HG03139 (cell line): ENCODE measurements around the gene AKAP8L.
"Not testable (repeated sequence)": the region's sequence is repeated elsewhere in the genome, so short reads cannot be mapped to it uniquely, and the experiment has no call there.

Source experiments
- ATAC-seq: cut with Tn5 transposase; IDR thresholded peaks from one replicate; pipeline ENCODE4 v1.9.1; 2021; ENCODE audit not compliant: unreplicated experiment

AKAP8L gene

GRCh38 chr19:15421721-15422260 is 3.0 kb upstream of the AKAP8L start:
- no peak for ATAC-seq

GRCh38 chr19:15421136-15421695 is 2.4 kb upstream of the AKAP8L start:
- no peak for ATAC-seq

GRCh38 chr19:15419413-15420025 is 731 bp upstream of the AKAP8L start:
- no peak for ATAC-seq

- ATAC-seq, result no peak
Observed at GRCh38 chr19:15418231-15418578, 583 bp downstream of the AKAP8L start.

DNA sequence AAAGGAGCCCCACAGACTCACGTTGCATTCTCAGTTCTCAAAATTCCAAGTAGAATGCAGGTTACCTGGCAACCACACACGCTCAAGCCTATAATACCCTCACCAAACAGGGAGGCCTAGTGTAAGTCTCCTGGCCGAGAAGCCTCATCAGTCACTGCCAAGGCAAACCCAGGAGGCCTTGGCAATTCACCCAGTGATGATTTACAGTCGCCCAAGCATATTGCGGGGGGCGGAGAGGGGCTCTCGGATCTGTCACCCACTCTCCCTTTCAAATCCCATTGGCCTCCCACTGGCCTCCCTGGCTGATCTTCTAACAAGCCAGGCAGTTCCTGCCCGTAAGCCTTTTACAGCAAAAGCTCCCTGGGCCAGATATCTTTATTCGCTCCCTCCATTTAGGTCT is 1.1 kb downstream of the AKAP8L start:
- ATAC-seq, result no peak

DNA sequence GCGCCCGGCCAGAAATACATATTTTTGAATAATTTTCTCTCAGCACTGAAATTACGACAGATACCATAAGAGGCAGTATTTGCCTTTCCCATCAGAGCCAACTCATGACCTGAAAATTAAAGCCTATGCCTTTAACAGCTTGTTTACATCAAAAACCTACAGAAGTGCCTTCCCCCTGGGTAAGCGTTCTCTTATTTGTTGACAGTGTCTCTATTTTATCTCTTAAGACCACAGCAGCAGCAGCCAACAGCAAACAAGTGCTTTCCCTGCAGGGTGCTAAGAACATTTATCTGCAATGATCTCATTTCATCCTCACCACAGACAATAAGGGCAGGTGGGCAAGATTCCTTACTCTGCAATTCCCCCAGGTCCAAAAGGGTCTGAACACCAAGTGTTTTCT is 6.0 kb downstream of the AKAP8L start:
- no peak for ATAC-seq

DNA sequence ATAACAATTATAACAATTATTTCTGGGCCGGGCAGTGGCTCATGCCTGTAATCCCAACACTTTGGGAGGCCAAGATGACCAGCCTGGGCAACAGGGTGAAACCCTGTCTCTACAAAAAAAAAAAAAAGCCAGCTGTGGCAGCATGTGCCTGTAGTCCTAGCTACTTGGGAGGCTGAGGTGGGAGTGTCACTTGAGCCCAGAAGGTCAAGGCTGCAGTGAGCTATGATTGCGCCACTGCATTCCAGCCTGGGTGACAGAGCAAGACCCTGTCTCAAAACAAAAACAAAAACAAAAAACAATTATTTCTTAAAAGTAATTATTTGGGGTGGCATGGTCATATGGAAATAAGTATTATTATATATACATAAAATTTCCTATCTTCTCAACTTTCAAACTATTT is 7.4 kb downstream of the AKAP8L start:
- ATAC-seq, result not testable (repeated sequence)

DNA sequence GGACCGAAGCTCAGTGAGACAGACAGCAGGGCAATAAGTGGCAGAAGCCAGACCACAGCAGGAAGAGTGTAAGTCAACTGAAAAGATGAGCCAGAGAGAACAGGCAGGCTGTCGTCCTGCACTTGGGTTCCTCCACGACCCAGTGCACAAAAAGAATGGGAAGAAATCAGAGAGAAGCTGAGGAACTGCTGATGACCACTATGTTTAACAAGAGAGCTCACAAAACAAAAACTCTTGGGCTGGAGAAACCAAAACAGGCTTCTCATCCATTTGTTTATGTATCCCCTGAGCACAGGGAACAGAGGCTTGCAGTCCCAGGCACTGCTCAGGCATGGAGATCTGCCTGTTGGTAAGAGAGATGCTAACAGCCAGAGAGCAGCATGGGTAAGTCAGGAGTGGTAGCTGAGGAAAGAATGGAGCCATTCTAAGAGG is 14.0 kb downstream of the AKAP8L start:
- no peak for ATAC-seq

DNA sequence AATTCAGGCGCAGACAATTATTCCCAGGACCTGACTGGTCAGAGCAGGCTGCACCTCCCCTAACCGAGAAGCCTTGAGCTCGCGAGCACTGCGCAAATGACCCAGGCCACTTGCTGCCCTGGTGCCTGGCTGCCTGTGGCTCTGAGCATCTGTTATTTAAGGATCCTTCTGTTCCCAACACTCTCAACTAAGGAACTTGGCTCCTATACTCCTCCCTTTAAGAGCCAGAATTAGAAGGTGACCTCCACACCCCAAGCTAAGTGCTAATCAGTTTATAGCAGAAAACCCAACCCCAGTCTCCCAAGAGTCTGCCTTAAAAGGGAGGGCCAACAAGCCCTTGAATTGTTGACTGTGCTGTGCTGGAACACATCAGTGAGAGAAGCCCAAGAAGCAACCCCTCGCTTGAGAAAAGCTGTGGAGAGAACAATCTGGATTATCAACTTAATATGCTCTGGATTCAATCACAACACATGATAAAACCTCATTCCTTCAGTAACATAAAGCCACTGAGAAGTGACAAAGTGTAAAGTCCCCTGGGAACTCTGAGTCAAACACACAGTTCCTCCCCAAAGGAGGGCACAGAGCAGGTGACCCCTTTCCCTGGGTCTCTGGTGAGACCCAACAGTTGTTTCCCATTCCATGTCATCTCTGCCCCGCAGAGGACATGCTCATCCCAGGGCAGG is 14.6 kb downstream of the AKAP8L start:
- ATAC-seq, result no peak

DNA sequence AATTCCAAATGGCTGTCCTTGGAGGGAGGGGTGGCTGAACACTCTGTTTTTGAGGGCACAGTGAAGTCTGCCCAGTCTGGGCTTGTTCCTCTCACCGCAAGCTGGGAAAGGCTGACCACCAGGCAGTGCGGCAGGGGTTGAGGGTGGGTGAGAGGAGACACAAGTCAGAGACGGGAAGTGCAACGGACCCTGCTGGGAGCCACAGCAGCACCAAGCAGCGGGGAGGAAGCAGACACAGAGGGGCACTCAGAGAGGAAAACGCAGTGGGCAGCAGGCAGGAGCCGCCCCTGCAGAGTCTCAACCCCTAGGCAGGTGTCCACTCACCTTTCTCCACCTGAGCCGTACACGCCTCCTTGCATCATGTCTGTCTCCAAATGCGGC is 15.6 kb downstream of the AKAP8L start:
- no peak for ATAC-seq

DNA sequence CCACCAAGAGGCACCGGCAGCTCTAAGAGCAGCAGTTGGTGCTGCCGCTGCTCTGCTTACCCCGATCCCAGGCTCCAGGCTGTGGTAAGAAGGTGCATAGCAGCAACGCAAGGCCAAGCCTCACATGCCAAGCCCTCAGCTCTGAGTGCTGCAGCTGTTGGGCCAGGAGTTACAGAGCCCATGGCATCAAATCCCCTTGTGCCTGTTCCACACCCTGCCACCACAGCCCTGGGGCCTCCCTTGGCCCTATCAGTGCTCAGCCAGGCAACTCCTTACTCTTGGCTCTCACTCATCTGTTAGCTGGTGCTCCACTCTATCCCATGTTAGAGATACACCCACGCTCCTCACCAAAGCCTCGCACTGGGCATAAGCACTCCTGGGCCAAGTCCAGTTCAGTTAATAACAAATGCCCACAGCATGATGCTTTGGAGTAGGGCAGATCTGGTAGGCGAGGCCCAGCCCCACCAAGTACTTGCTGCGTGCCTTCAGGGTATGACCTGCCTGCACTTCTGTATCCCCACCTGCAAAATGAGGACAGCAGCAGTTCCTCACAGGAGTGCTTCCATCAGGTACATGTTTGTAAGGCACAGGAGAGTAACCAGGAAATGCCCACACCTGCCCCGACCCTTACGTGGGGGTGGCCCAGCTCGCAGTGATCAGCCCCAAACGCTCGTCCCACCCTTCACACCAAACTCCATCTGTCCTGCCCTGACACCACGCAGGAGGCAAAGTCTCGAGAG is 16.2 kb downstream of the AKAP8L start:
- no peak for ATAC-seq

DNA sequence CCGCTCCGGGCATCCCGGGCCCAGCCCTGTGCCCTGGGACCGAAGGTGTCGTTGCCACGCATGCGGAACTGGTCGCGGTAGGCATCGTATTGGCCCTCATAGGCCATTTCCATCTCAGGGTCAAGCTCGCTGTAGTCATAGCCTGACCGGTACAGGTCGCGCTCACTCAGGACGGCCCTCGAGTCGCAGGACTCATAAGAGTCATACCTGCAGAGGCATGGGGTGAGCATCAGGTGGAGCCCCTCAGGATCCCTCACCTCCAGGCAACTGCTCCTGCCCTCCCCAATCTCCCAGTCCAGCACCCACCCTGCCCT is 17.4 kb downstream of the AKAP8L start:
- no peak for ATAC-seq

- no peak for ATAC-seq
Observed at GRCh38 chr19:15400521-15401396, 18.0 kb downstream of the AKAP8L start.

DNA sequence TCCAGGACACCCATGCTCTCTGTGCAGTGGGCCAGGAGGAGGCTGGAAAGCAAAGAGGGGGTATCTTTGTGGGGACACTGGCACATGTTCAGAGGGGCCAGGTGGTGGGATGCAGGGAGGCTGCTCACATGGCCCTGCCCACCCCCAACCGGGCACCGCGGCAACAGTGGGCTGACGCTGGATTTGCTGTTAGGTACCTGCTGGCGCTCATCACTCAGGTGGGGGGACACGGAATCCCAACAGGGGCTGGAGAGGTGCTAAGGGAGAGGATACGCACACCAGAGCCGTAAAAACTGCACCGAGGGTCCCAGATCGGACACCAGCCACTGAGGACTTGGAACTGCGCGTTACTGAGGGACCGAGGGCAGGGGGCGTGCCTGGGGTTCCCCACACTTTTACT is 19.2 kb downstream of the AKAP8L start:
- ATAC-seq, result no peak

DNA sequence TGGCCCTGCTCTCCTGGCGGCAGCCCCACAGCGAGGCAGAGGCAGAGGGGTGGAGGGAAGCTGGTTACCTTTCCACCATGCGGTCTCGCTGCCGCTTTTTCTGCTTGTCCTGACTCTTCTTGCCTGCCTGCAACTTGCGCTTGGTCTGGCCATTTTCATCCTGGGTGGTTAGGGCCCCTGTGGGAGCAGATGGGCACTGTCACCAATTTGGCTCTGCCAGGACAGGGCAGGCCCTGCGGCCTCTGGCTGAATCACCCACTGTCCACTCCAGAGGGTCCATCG is 19.6 kb downstream of the AKAP8L start:
- ATAC-seq, result no peak

- no peak for ATAC-seq
Observed at GRCh38 chr19:15398501-15399233, 20.1 kb downstream of the AKAP8L start.

DNA sequence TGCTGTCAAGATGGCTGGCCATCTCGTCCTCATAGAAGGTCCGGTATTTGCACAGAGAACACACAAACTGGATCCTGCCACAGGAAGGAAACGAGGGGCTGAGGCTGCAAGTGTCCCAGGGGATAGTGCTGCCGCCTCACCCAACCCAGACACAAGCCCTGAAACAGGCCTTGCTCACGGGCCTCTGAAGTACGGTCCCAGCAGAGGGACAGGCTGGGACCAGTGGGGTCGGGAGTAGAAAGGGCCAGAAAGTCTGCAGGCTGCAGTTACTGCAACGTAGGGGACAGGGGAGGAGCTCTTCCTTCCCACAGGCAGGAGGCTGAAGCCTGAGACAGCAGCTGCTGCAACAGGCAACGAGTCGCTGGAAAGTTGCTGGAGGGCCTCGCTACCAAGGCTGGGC is 21.0 kb downstream of the AKAP8L start:
- ATAC-seq, result no peak

DNA sequence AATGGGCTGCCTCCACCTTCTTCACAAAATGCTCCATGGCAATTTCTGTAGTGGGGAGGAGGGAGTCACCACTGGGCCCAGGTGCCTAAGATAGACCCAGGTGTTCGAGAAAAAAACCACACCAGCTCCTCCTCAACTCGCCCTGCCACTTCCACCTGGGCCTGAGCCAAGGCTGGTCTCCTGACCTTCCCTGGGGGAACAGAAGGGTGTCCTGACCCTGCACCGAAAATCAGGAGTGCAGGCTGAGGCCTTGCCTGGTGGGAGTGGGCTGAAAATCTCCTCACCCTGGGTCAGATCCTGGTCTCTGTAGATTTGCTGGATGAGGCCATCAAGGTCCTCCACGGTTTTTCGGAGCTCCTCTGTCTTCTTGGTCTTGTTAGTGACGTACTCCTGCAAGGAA is 21.6 kb downstream of the AKAP8L start:
- ATAC-seq, result no peak

DNA sequence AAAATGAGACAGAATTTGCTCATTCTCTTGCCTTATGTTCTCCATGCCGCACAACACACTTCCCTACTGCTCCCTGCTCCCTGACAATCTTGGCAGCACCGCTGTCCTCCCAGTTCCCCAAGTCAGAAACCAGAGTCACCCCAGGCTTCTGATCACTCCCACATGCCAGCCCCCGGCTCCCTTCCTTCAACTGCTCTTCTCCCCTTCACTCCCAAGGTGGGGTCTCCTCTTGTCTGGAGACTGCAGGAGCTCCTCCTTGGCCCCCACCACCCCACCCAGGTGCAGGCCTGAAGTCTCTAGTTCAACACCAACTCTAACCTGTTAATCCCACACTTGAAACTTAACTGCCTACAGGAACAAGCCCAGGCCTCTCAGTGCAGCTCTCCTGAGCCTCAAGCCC is 22.4 kb downstream of the AKAP8L start:
- no peak for ATAC-seq

GRCh38 chr19:15395251-15395650 is 23.5 kb downstream of the AKAP8L start:
- not testable (repeated sequence) for ATAC-seq

GRCh38 chr19:15394426-15394825 is 24.4 kb downstream of the AKAP8L start:
- no peak for ATAC-seq
